ENCODE results near the gene STRA6.

- TF ChIP-seq, protein P1, sequence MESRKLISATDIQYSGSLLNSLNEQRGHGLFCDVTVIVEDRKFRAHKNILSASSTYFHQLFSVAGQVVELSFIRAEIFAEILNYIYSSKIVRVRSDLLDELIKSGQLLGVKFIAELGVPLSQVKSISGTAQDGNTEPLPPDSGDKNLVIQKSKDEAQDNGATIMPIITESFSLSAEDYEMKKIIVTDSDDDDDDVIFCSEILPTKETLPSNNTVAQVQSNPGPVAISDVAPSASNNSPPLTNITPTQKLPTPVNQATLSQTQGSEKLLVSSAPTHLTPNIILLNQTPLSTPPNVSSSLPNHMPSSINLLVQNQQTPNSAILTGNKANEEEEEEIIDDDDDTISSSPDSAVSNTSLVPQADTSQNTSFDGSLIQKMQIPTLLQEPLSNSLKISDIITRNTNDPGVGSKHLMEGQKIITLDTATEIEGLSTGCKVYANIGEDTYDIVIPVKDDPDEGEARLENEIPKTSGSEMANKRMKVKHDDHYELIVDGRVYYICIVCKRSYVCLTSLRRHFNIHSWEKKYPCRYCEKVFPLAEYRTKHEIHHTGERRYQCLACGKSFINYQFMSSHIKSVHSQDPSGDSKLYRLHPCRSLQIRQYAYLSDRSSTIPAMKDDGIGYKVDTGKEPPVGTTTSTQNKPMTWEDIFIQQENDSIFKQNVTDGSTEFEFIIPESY (IDR thresholded peaks at IDR 0.05; ENCODE audit: extremely low read depth, insufficient replicate concordance, low read length) = no peak
- TF ChIP-seq CTCF (IDR thresholded peaks at IDR 0.05 in 2 of 3, conservative IDR thresholded peaks at IDR 0.05 in 1 of 3; ENCODE audit: borderline replicate concordance in 1 of 3, insufficient read depth in 1 of 3, low read depth in 2 of 3, low read length in 2 of 3) (no peak), POLR2A (IDR thresholded peaks at IDR 0.05; ENCODE audit: borderline replicate concordance, extremely low read depth, insufficient read depth, insufficient read length) (no peak), YY1 (IDR thresholded peaks at IDR 0.05; ENCODE audit: extremely low read depth, insufficient replicate concordance, low read depth, low read length) (no peak), EGR1 (IDR thresholded peaks at IDR 0.05; ENCODE audit: low read depth) (no peak), JUND (IDR thresholded peaks at IDR 0.05) (no peak)
These were observed 5.2 kb downstream of the STRA6 start for GRCh38 chr15:74197176-74197965.

All from HCT116 (cell line).